ENCODE results near the gene KMT2B. TPM values are rescaled to one million over a fixed set of nuclear protein-coding genes. Genes with fewer than 3 reads are reported as not detected.

Gene KMT2B
- total RNA-seq, 4 donors from 2014 or later = 7.3 to 26.6 (median 15.1) TPM

DNA sequence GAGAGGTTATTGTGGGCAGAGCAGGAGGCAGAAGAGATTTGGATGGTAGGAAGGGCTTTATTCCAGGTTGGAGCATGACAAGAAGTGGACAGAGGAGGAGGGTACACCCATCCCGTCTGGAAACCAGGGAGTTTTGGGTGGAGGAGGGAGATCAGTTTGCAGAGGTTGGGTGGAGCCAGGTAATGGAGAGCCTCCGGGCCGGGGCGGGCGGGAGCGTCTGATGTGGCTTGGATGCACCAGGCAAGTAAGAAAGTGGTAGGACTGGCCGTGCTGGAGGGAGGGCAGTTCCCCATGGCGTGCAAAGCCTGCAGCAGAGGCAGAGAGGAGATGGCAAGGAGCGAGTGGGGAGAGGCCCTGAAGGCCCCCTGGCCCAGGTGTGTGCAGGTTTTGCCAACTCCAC is 13.6 kb downstream of the KMT2B start:
- TF ChIP-seq, protein P1, sequence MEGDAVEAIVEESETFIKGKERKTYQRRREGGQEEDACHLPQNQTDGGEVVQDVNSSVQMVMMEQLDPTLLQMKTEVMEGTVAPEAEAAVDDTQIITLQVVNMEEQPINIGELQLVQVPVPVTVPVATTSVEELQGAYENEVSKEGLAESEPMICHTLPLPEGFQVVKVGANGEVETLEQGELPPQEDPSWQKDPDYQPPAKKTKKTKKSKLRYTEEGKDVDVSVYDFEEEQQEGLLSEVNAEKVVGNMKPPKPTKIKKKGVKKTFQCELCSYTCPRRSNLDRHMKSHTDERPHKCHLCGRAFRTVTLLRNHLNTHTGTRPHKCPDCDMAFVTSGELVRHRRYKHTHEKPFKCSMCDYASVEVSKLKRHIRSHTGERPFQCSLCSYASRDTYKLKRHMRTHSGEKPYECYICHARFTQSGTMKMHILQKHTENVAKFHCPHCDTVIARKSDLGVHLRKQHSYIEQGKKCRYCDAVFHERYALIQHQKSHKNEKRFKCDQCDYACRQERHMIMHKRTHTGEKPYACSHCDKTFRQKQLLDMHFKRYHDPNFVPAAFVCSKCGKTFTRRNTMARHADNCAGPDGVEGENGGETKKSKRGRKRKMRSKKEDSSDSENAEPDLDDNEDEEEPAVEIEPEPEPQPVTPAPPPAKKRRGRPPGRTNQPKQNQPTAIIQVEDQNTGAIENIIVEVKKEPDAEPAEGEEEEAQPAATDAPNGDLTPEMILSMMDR (IDR thresholded peaks at IDR 0.05; ENCODE audit: low read depth) = no peak

DNA sequence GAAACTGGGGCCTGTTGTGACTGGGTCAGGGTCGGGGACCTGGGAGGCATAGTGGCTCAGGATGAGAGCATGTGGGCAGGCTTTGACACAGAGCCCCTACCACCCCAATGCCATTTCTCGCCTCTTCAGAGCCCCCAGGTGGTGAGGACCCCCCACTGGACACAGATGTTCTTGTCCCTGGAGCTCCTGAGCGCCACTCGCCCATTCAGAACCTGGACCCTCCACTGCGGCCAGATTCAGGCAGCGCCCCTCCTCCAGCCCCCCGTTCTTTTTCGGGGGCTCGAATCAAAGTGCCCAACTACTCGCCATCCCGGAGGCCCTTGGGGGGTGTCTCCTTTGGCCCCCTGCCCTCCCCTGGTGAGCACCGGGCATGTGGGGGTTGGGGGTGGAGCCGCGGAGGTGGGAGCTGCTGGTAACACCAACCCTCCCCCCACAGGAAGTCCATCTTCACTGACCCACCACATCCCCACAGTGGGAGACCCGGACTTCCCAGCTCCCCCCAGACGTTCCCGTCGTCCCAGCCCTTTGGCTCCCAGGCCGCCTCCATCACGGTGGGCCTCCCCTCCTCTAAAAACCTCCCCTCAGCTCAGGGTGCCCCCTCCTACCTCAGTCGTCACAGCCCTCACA is 14.1 kb downstream of the KMT2B start:
- TF ChIP-seq, protein P1 (IDR thresholded peaks at IDR 0.05; ENCODE audit: low read depth) = no peak

DNA sequence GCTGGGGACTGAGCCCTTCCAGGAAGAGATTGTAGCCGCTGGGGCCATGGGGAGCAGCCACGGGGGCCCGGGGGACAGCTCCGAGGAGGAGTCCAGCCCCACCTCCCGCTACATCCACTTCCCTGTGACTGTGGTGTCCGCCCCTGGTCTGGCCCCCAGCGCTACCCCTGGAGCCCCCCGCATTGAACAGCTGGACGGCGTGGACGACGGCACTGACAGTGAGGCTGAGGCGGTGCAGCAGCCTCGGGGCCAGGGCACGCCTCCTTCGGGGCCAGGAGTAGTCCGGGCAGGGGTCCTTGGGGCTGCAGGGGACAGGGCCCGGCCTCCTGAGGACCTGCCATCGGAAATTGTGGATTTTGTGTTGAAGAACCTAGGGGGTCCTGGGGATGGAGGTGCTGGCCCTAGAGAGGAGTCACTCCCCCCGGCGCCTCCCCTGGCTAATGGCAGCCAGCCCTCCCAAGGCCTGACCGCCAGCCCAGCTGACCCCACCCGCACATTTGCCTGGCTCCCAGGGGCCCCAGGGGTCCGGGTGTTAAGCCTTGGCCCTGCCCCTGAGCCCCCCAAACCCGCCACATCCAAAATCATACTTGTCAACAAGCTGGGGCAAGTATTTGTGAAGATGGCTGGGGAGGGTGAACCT is 14.9 kb downstream of the KMT2B start:
- TF ChIP-seq, protein P1 (IDR thresholded peaks at IDR 0.05; ENCODE audit: low read depth) = no peak

DNA sequence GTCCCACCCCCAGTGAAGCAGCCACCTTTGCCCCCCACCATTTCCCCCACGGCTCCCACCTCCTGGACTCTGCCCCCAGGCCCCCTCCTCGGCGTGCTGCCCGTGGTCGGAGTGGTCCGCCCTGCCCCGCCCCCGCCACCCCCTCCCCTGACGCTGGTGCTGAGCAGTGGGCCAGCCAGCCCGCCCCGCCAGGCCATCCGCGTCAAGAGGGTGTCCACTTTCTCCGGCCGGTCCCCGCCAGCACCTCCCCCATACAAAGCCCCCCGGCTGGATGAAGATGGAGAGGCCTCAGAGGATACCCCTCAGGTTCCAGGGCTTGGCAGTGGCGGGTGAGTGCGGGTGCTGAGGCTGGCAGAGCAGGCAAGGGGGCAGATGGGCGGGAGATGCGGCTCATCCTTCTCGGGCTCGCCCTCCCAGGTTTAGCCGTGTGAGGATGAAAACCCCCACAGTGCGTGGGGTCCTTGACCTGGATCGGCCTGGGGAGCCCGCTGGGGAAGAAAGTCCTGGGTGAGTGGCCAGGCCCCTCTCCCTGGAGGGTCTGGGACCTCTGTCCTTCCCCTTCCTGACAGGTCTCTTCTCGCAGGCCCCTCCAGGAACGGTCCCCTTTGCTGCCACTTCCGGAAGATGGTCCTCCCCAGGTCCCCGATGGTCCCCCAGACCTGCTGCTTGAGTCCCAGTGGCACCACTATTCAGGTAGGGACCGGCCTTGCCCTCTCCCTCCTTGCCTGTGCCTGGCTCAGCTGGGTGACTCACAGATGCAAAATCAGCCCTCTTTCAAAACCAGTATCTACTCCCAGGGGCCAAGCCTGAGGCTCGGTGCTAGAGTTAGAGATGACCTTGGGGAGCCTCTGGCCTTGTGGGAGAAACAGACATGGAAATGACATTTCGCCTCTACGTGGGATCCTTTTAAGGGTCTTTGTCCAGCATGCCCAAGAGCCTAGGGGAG is 15.7 kb downstream of the KMT2B start:
- TF ChIP-seq, protein P1 (IDR thresholded peaks at IDR 0.05; ENCODE audit: low read depth) = no peak

DNA sequence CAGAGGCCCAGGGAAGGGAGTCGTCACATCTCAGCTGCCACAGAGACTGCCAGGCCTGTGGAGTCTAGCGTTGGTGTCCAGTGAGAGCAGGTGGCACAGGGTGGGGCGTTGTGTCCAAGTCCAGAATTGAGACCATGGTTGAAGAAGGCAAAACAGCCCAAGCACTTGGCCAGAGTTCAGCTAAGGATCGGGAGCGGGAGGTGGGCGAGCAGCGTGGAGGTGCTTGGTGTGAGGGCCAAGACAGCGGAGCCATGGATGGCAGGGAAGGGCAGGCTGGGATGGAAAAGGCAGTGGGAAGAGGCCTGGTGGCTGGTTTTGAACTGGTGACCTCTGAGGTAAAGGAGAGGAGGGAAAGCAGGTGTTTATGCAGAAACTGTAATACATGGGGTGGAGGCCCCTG is 16.5 kb downstream of the KMT2B start:
- TF ChIP-seq, protein P1 (IDR thresholded peaks at IDR 0.05; ENCODE audit: low read depth) = no peak

DNA sequence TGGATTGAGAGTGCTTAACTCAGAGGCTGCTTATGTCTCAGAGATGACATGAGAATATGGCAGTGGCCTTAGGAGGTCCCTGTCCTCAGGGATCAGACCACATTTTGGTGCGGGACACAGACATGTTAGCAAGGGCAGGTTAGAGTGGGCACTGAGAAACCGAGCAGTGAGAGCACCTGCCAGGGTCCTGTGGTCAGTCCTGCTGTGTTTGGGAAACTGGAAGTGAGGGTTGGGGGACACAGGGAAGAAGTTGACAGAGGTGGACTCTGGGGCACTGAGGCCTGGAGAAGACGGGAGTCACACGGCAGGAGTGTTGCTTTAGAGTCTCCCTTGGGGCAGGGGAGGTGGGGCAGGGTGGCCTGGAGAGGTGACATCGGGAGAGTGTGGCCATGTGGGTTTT is 17.1 kb downstream of the KMT2B start:
- TF ChIP-seq, protein P1 (IDR thresholded peaks at IDR 0.05; ENCODE audit: low read depth) = no peak

Measured in subcutaneous adipose tissue (tissue), 4 donors.